Heart left ventricle (tissue), 16 donors: ENCODE data around the gene TASOR. TPM values are rescaled to one million over a fixed set of nuclear protein-coding genes. Genes with fewer than 3 reads are reported as not detected.

ENCODE experiments used
- ATAC-seq, 4 donors: fragments of 200-7000 bp; cut with Tn5 transposase; one replicate each; pipeline ENCODE4 v1.9.1; 2020 to 2022; ENCODE audit warnings: moderate library complexity in 4 of 4, mild to moderate bottlenecking in 3 of 4, moderate number of reproducible peaks in 1 of 4
- DNase-seq, 5 donors: peaks; one replicate each; pipeline ENCODE4 v3.0.0-alpha.2; 2020
- H3K27ac ChIP-seq, 12 donors: fragments of 200-600 bp; sonication (generic) in 4 of 12; one replicate each; pipeline versions ENCODE4 v1.5.0 to v1.8.0; 2016 to 2022; ENCODE audit warnings: mild to moderate bottlenecking in 2 of 12
- H3K27me3 ChIP-seq, 9 donors: fragments of 200-600 bp; sonication (generic) in 2 of 9; one replicate each; pipeline versions ENCODE4 v1.5.1 to v1.8.0; 2016 to 2022; ENCODE audit warnings: mild to moderate bottlenecking in 3 of 9
- H3K36me3 ChIP-seq, 9 donors: fragments of 200-600 bp; sonication (generic) in 2 of 9; one replicate each; pipeline versions ENCODE4 v1.5.0 to v1.8.0; 2018 to 2022; ENCODE audit warnings: mild to moderate bottlenecking in 2 of 9
- H3K4me1 ChIP-seq, 12 donors: fragments of 200-600 bp; sonication (generic) in 4 of 12; one replicate each; pipeline versions ENCODE4 v1.5.0 to v1.8.0; 2016 to 2022; ENCODE audit warnings: mild to moderate bottlenecking in 3 of 12
- H3K4me3 ChIP-seq, 12 donors: fragments of 200-600 bp; sonication (generic) in 4 of 12; one replicate each; pipeline versions ENCODE4 v1.5.0 to v1.8.0; 2017 to 2022; ENCODE audit warnings: mild to moderate bottlenecking in 9 of 12, moderate library complexity in 4 of 12
- H3K9me3 ChIP-seq, 12 donors: fragments of 200-600 bp; sonication (generic) in 4 of 12; one replicate each; pipeline versions ENCODE4 v1.5.0 to v1.8.0; 2016 to 2022; ENCODE audit warnings: mild to moderate bottlenecking in 1 of 12
- CTCF ChIP-seq, 12 donors: fragments of 200-600 bp; sonication (generic) in 4 of 12; IDR thresholded peaks; one replicate each; pipeline versions ENCODE4 v1.5.0 to v1.8.0; 2018 to 2022; ENCODE audit warnings: antibody characterized with exemption in 12 of 12, mild to moderate bottlenecking in 5 of 12
- POLR2A ChIP-seq, 2 donors: fragments of 450-650 bp; IDR thresholded peaks; one replicate each; pipeline ENCODE4 v1.6.1; 2017; ENCODE audit warnings: antibody characterized with exemption in 2 of 2, mild to moderate bottlenecking in 2 of 2, moderate library complexity in 2 of 2
- WGBS, 4 donors: extraction: QIAGEN DNeasy Blood & Tissue Kit in 2 of 4; methylation state at CpG; one replicate each; pipeline versions ENCODE4 v1.1.5 to v1.1.7; 2013 to 2018; 5-methylcytosine and 5-hydroxymethylcytosine counted together
- intact Hi-C, 10 donors: fragments of 100-400 bp; cut with DNase I; formaldehyde crosslinking; loops; one replicate each; pipeline versions ENCODE4 v1.11.1 to v1.14.2; 2022
- polyA plus RNA-seq, 2 donors: library from polyadenylated mRNA; stranded (reverse); fragments of 200-250 nt; gene quantifications; one replicate each; pipeline ENCODE4 v1.2.3, GENCODE V29; 2013
- total RNA-seq, 9 donors: library from RNA; depleted of rRNA in 2 of 9; stranded (reverse); fragments of >200 nt in 2 of 9; fragmentation: NEBNext Ultra II Directional in 3 of 9; extraction: Animal tissue kit (Norgen Biotek cat#: 25700) in 3 of 9; gene quantifications; one replicate each; pipeline versions ENCODE4 v1.1.0 to v1.2.4, GENCODE V29; 2016 to 2023
- donor health status: ischemic (EF 13 %, LVEDD 7.1; RV severe dilation, severe dysfunction).
- donor health status: healthy with polysubstance abuse.
- donor health status: DM: no; HTN: yes; CAD: no.
- donor health status: DM: no; HTN: no; CAD: no.
- donor health status: ischemic (EF 25% LVEDD 6.9; RV normal size, moderate dysfunction).
- donor health status: ischemic (EF 25% LVEDD 5.7; RV mildly dilated, moderate dysfunction).
- donor health status: healthy.
- donor health status: DM: yes; HTN: yes; CAD: no.
- donor health status: ischemic (EF 35%, LVEDD 5.7; RV mildly dilated, moderate dysfunction).
- donor health status: nonischemic (EF 11% LVEDD 7.7; RV severe dilation, severe dysfunction).
- donor health status: DM: yes; HTN: yes; CAD: no.
- donor health status: PGD.
- donor health status: ischemic (EF 29% LVEDD 5.4; RV normal size, mild dysfunction).
- donor health status: nonischemic (EF 23%, LVEDD 6.1; RV moderate dilation, normal function).

The TASOR gene
- total and polyA plus RNA-seq, 11 donors = 9.1 to 36.5 (median 24.0) TPM

DNA sequence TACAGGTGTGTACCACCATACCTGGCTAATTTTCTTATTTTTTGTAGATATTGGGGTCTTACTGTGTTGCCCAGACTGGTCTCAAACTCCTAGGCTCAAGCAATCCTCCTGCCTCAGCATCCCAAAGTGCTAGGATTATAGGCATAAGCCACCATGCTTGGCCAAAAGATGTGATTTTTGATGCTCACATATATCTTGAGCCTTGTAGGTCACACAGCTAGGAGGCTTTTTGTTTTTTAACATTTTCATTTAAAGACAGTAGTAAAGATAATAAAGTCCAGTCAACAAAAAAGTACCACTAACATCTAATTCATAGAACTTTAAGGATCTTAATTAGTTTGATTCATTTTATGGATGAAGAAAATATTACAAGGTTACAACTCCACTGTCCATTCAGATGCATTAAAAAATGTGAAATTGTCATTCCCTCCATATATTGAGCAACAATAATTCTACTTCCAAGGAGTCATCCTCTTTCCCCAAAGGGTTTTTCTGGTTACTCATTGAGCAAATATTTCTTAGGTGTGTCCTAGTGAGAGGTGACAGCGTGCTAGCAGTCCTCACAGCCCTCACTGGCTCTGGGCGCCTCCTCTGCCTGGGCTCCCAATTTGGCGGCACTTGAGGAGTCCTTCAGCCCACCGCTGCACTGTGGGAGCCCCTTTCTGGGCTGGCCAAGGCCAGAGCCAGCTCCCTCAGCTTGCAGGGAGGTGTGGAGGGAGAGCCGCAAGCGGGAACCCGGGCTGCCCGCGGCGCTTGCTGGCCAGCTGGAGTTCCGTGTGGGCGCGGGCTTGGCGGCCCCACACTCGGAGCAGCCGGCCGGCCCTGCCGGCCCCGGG lies 8.3 kb upstream of the TASOR start:
- H3K36me3 ChIP-seq = no peaks in the 10 kb centered on the region
- no peaks in the 10 kb centered on the region for H3K9me3 ChIP-seq
- WGBS, 4 donors = 94 to 98% (median 96%) methylated on average over 15 to 19 of the region's 19 CpGs
- no peak overlapping the region for H3K4me3 ChIP-seq
- no peak for DNase-seq
- no peak overlapping the region for H3K27ac ChIP-seq
- H3K4me1 ChIP-seq = peaks cover 0 to 38% (median 0%) of the 10 kb centered on the region in 12 donors
- no peaks in the 10 kb centered on the region for H3K27me3 ChIP-seq
- intact Hi-C loops = no loop called here
- ATAC-seq = no peak
- TF ChIP-seq CTCF (IDR thresholded peaks at IDR 0.05) (no peak), POLR2A (IDR thresholded peaks at IDR 0.05) (no peak)

DNA sequence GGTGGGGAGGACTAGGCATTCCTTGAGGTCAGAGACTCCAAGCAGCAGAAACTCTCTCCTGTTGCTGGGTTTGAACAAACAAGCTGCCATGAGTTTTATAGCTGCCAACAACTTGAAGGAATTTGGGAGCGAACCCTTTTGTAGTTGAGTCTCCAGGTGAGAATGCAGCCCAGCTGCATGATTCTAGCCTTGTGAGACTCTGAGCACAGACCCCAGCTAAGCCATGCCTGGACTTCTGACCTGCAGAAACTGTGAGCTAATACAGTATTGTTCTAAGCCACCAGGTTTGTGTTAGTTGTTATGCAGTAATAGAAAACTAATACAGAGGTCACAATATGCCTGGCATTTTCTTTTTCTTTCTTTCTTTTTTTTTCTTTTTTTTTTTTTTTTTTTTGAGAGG lies 6.2 kb upstream of the TASOR start:
- no peak for ATAC-seq
- H3K9me3 ChIP-seq = no peaks in the 10 kb centered on the region

GRCh38 chr3:56688191-56688590 lies 5.1 kb upstream of the TASOR start:
- Histone ChIP-seq H3K9me3 (peaks cover 0 to 6% (median 0%) of the 10 kb centered on the region in 12 donors), H3K27me3 (no peaks in the 10 kb centered on the region), H3K27ac (no peak overlapping the region), H3K4me1 (peaks cover 0 to 14% (median 0%) of the 10 kb centered on the region in 12 donors), H3K36me3 (no peaks in the 10 kb centered on the region), H3K4me3 (no peak overlapping the region)
- TF ChIP-seq CTCF (IDR thresholded peaks at IDR 0.05) (no peak), POLR2A (IDR thresholded peaks at IDR 0.05) (no peak)
- no peak for ATAC-seq
- DNase-seq = no peak
- intact Hi-C loops = loop anchor here in 1 of 10 donors (5.0 kb wide), 1 partner anchor 539 kb away; the partner anchor contains the start of gene APPL1
- WGBS, 4 donors = 77 to 83% (median 81%) methylated on average over 1 of the region's 1 CpG

More for the DNA sequence above, 6.2 kb upstream of the TASOR start:
- intact Hi-C loops = loop anchor here in 1 of 10 donors (5.0 kb wide), 1 partner anchor 538 kb away; the partner anchor contains the start of gene APPL1
- Histone ChIP-seq H3K27ac (no peak overlapping the region), H3K4me3 (no peak overlapping the region), H3K27me3 (no peaks in the 10 kb centered on the region), H3K36me3 (no peaks in the 10 kb centered on the region), H3K4me1 (peaks cover 0 to 20% (median 0%) of the 10 kb centered on the region in 12 donors)
- DNase-seq = no peak
- TF ChIP-seq CTCF (IDR thresholded peaks at IDR 0.05) = no peak
- TF ChIP-seq POLR2A (IDR thresholded peaks at IDR 0.05) = no peak
- 94 to 100% (median 97%) methylated on average over 1 of the region's 1 CpG for whole genome bisulfite sequencing, 4 donors

- no peak overlapping the region for H3K4me3 ChIP-seq
- intact Hi-C loops = no loop called here
- H3K4me1 ChIP-seq = peaks cover 0 to 42% (median 14%) of the 10 kb centered on the region in 12 donors
- H3K27ac ChIP-seq = no peak overlapping the region
- peaks cover 0 to 6% (median 0%) of the 10 kb centered on the region in 12 donors for H3K9me3 ChIP-seq
- H3K36me3 ChIP-seq = no peaks in the 10 kb centered on the region
- TF ChIP-seq POLR2A (IDR thresholded peaks at IDR 0.05) (no peak), CTCF (IDR thresholded peaks at IDR 0.05) (no peak)
- H3K27me3 ChIP-seq = no peaks in the 10 kb centered on the region
- 97 to 98% (median 98%) methylated on average over 13 of the region's 13 CpGs for WGBS, 4 donors
- DNase-seq (no peak), ATAC-seq (no peak)
These were observed 964 bp upstream of the TASOR start for GRCh38 chr3:56684029-56684428.
